SW 1271 (cell line): ENCODE results near the gene LEPROT.
"Not testable (repeated sequence)": the region's sequence is repeated elsewhere in the genome, so short reads cannot be mapped to it uniquely, and the experiment has no call there.

ENCODE experiments used
- DNase-seq, 2 experiments: peaks; one replicate each; lab custom pipeline; 2025; lab: John Stamatoyannopoulos, UW

LEPROT gene

GRCh38 chr1:65437616-65438015, 17.1 kb downstream of the LEPROT start:
- no peak for DNase-seq

GRCh38 chr1:65440322-65440900, 19.9 kb downstream of the LEPROT start:
- DNase-seq, result no peak

- DNase-seq, result no peak
Observed at GRCh38 chr1:65440915-65441314, 20.4 kb downstream of the LEPROT start.

GRCh38 chr1:65441464-65441863, 21.0 kb downstream of the LEPROT start:
- no peak for DNase-seq

DNA sequence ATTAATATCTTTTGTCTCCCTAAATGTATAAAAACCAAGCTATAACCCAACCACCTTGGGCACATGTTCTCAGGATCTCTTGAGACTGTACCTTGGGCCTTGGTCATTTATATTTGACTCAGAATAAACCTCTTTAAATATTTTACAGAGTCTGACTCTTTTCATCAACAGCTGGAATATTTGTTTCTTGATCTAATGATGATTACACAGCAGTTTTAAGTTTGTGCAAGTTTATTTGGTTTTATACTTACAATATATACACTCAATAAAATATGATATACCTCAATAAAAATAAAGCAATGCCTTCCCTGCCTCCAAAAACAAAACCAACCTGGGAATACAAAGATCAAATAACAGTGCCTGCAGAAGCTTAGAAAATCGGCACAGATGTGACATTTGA, 22.0 kb downstream of the LEPROT start:
- DNase-seq, result no peak

DNA sequence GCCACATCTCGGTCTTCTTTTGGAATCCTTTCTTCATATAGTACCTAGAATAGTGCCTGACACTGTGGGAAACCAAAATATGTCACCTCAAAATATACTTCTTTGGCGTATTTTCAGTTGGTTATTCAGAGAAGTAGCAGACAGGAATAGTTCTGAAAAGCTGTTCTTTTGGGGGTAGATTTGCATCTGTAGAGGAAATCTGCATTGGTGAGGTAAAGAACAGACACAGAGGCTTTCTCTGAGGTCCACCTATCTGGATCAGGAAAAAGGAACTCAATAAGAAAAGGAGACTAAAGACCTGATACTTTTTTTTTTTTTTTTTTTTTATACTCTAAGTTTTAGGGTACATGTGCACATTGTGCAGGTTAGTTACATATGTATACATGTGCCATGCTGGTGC, 23.2 kb downstream of the LEPROT start:
- DNase-seq, result no peak

- DNase-seq, result no peak
Observed at GRCh38 chr1:65444128-65444640, 23.7 kb downstream of the LEPROT start.

DNA sequence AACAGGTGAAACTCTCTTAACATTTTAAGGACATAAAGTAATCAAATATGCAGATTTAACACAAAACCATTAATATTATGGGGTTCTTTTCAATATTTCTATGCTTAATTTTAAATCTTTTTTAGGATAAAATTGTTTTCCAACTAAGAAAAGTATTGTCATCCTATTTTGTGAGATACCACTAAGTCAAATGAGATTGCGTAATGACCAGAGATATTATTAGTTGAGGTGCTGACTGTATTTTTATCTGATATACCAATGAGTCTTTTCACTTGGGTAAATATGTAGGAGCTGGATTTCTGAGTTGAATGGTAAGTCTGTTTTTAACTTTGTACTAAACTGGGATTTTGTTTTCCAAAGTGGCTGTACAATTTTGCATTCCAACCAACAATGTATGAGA, 25.4 kb downstream of the LEPROT start:
- no peak for DNase-seq

DNA sequence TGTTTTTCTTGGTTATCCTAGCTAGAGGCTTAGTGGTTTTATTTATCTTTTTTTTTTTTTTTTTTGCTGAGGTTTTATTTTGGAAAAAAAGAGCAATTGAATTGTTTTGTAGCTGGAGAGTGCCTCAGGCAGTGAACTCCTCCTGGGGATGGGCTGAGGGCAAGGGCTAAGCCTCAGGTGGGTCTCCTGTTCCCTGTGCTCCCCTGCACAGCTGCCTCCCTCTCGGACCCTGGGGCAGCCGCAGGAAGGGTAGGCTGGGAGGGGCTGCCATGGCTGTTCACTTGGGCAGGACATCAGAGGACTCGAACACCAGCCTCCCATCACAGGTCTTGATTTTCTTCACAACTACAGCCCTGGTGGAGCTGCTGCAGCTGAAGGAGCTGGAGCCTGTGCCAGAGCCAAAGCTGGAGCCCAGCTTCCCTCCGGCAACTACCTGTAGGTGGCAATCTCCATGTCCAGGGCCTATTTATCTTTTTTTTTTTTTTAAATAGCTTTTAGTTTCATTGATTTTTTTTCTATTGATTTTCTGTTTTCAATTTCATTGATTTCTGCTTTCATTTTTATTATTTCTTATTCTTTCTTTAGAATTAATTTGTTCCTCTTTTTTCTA, 28.9 kb downstream of the LEPROT start:
- no peak for DNase-seq

GRCh38 chr1:65455678-65456077, 35.2 kb downstream of the LEPROT start:
- not testable (repeated sequence) for DNase-seq

DNA sequence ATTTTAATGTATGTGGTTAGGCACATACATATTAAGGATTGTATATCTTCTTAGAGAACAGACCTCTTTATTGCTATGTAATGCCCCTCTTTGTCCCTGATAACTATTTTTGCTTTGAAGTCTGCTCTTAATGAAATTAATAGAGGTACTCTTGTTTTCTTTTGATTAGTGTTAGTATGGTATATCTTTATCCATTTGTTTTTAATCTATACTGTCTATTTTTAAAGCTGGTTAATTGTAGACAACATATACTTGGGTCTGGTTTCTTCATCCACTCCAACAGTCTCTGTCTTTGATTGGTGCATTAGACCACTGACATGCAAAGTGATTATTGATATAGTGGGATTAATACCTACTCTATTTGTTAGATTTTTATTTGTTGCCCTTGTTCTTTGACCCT, 36.0 kb downstream of the LEPROT start:
- no peak for DNase-seq

GRCh38 chr1:65457868-65458267, 37.4 kb downstream of the LEPROT start:
- DNase-seq, result no peak

DNA sequence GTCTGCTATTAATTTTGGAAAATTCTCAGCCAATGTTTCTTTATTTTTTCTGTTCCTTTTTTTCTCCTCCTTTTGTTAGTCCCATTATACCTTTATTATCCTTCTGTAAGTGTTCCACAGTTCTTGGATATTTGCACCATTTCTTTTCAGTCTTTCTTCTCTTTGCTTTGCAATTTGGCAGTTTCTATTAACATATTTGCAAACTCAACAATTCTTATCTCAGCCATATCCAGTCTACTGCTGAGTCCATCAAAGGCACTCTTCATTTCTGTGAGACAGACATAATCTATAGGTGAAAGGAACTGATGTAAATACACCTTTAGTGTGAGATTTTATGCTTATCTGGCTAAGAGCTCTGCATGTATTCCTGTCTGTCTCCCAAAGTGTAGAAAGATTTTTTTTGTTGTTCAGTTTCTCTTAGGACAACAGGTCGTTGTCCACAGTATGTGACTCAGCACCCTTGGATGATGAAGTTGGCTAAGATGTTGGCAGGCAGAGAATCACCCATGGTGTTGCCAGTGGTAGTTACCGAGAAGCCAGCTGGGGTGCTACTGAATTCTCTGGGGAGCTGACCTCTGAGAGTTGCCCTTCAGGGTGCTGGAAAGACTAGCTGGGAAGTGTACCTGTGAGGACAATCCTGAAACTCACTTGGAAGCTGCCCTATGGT, 38.4 kb downstream of the LEPROT start:
- DNase-seq, result no peak

GRCh38 chr1:65459397-65459768, 38.9 kb downstream of the LEPROT start:
- peak in 1 of 2 experiments; percentile 18 for DNase-seq

DNA sequence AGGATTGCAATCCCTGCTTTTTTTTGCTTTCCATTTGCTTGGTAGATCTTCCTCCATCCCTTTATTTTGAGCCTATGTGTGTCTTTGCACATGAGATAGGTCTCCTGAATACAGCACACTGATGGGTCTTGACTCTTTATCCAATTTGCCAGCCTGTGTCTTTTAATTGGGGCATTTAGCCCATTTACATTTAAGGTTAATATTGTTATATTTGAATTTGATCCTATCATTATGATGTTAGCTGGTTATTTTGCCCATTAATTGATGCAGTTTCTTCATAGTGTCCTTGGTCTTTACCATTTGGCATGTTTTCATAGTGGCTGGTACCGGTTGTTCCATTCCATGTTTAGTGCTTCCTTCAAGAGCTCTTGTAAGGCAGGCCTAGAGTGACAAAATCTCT, 45.4 kb downstream of the LEPROT start:
- not testable (repeated sequence) for DNase-seq

DNA sequence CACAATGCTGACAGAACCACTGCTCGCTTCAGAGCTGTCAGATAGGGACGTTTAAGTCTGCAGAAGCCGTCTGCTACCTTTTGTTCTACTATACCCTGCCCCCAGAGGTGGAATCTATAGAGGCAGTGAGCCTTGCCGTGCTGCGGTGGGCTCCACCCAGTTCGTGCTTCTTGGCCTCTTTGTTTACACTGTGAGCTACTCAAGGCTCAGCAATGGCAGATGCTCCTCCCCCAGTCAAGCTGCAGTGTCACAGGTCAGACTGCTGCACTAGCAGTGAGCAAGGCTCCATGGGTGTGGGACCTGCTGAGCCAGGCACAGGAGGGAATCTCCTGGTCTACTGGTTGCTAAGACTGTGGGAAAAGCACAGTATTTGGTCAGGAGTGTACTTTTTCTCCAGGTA, 47.1 kb downstream of the LEPROT start:
- no peak for DNase-seq

- DNase-seq, result no peak
Observed at GRCh38 chr1:65469126-65469888, 48.8 kb downstream of the LEPROT start.

DNA sequence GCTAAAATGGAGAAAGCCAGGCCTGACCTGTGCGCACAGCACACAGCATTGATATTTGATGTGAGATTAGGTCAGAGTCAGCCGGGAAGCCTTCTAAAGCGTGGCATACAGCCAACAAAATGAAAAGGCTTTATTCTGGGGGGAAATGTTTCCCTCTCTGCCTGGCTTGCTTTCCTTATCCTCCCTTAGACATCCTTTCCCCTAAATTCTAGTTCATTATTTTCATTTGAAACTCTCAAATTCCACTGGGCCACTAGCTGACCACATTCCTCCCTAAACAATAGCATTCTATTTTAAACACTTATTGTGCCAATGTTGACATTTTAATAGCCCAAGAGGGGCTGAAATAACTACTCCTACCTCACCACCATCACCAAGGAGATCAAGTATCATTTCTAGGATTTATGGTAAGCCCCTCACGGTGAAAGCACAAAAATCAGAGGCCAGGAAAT, 49.4 kb downstream of the LEPROT start:
- no peak for DNase-seq

- DNase-seq, result no peak
Observed at GRCh38 chr1:65470766-65471165, 50.3 kb downstream of the LEPROT start.

- no peak for DNase-seq
Observed at GRCh38 chr1:65471213-65471833, 50.9 kb downstream of the LEPROT start.

- DNase-seq, result no peak
Observed at GRCh38 chr1:65471861-65472332, 51.4 kb downstream of the LEPROT start.

GRCh38 chr1:65476327-65476726, 55.9 kb downstream of the LEPROT start:
- DNase-seq, result no peak
